BLaER1 (cell line): Measurements from ENCODE around the gene CATSPERD.
"Not testable (repeated sequence)": the region's sequence is repeated elsewhere in the genome, so short reads cannot be mapped to it uniquely, and the experiment has no call there.

Source experiments
- H3K27ac ChIP-seq: shearing (Covaris generic); formaldehyde crosslinking; 2 replicates; pipeline ENCODE4 v1.8.1; 2022
- H3K27me3 ChIP-seq: shearing (Covaris generic); formaldehyde crosslinking; 2 replicates; pipeline ENCODE4 v1.8.1; 2022
- H3K36me3 ChIP-seq: shearing (Covaris generic); formaldehyde crosslinking; 2 replicates; pipeline ENCODE4 v1.8.1; 2022
- H3K4me1 ChIP-seq: shearing (Covaris generic); formaldehyde crosslinking; 2 replicates; pipeline ENCODE4 v1.8.1; 2022
- H3K4me2 ChIP-seq: shearing (Covaris generic); formaldehyde crosslinking; 2 replicates; pipeline ENCODE4 v1.8.1; 2022
- H3K4me3 ChIP-seq: shearing (Covaris generic); formaldehyde crosslinking; 2 replicates; pipeline ENCODE4 v1.8.1; 2022
- H3K9ac ChIP-seq: shearing (Covaris generic); formaldehyde crosslinking; 2 replicates; pipeline ENCODE4 v1.8.1; 2022
- H3K9me3 ChIP-seq: shearing (Covaris generic); formaldehyde crosslinking; 2 replicates; pipeline ENCODE4 v1.8.1; 2022
- H4K20me1 ChIP-seq: shearing (Covaris generic); formaldehyde crosslinking; 2 replicates; pipeline ENCODE4 v1.8.1; 2022
- Cebpa-rat ChIP-seq: shearing (Covaris generic); IDR thresholded peaks from 2 replicates; pipeline ENCODE4 v1.8.1; 2022

The CATSPERD gene

GRCh38 chr19:5686326-5686646 is 34.2 kb upstream of the CATSPERD start:
- peak overlapping the region; percentile 76 for H3K4me3 ChIP-seq
- H3K9me3 ChIP-seq, result no peaks in the 10 kb centered on the region
- peak overlapping the region; percentile 77 for H3K9ac ChIP-seq

GRCh38 chr19:5686647-5687359 is 33.6 kb upstream of the CATSPERD start:
- H3K9me3 ChIP-seq, result no peaks in the 10 kb centered on the region
- peaks cover 22% of the 10 kb centered on the region for H3K4me1 ChIP-seq
- peak overlapping the region; percentile 77 for H3K9ac ChIP-seq
- TF ChIP-seq Cebpa-rat, result no peak
- H3K36me3 ChIP-seq, result peaks cover 5% of the 10 kb centered on the region
- peaks cover 17% of the 10 kb centered on the region for H4K20me1 ChIP-seq
- H3K27ac ChIP-seq, result peak overlapping the region; percentile 72
- no peaks in the 10 kb centered on the region for H3K27me3 ChIP-seq
- H3K4me3 ChIP-seq, result peak overlapping the region; percentile 76
- peak overlapping the region; percentile 93 for H3K4me2 ChIP-seq

More at GRCh38 chr19:5686326-5686646, 34.2 kb upstream of the CATSPERD start:
- Histone ChIP-seq H3K27me3 (no peaks in the 10 kb centered on the region), H3K4me2 (peak overlapping the region; percentile 93), H3K36me3 (0 out of 2 replicates have a peak, but pooled peaks cover under 1% of the 10 kb centered on the region), H3K4me1 (peaks cover 24% of the 10 kb centered on the region), H4K20me1 (peaks cover 11% of the 10 kb centered on the region), H3K27ac (peak overlapping the region; percentile 72)
- no peak for TF ChIP-seq Cebpa-rat

GRCh38 chr19:5687360-5688198 is 32.9 kb upstream of the CATSPERD start:
- H3K4me3 ChIP-seq, result peak overlapping the region; percentile 76; the same call in 1 of the 2 replicates
- H3K27ac ChIP-seq, result peak overlapping the region; percentile 41; the same call in 1 of the 2 replicates
- peaks cover 30% of the 10 kb centered on the region for H3K4me1 ChIP-seq
- peaks cover 13% of the 10 kb centered on the region for H3K36me3 ChIP-seq
- no peaks in the 10 kb centered on the region for H3K9me3 ChIP-seq
- H3K4me2 ChIP-seq, result peak overlapping the region; percentile 93
- H4K20me1 ChIP-seq, result peaks cover 24% of the 10 kb centered on the region
- no peaks in the 10 kb centered on the region for H3K27me3 ChIP-seq
- no peak overlapping the region for H3K9ac ChIP-seq
- no peak for TF ChIP-seq Cebpa-rat

- not testable (repeated sequence) for H3K27ac ChIP-seq, H3K27me3 ChIP-seq, H3K9me3 ChIP-seq, H3K4me3 ChIP-seq, H3K9ac ChIP-seq, H3K4me2 ChIP-seq
- Histone ChIP-seq H4K20me1 (peaks cover 32% of the 10 kb centered on the region), H3K36me3 (peaks cover 21% of the 10 kb centered on the region), H3K4me1 (peaks cover 33% of the 10 kb centered on the region)
Measured at GRCh38 chr19:5688262-5688881, 32.1 kb upstream of the CATSPERD start.

GRCh38 chr19:5690125-5690954 is 30.1 kb upstream of the CATSPERD start, which contains the start of gene RPL36:
TSS of gene RPL36 (plus strand) at chr19:5690295. CDS start at chr19:5690508, 213 bp downstream.
- peak within 1 kb of the TSS; percentile 98 for H3K27ac ChIP-seq
- H3K4me3 ChIP-seq, result peak within 1 kb of the TSS; percentile 97
- no peaks in the 10 kb centered on the region for H3K9me3 ChIP-seq
- H3K4me2 ChIP-seq, result peak within 1 kb of the TSS; percentile 89
- H3K27me3 ChIP-seq, result no peaks in the 10 kb centered on the region
- H3K36me3 ChIP-seq, result peaks cover 41% of the 10 kb centered on the region
- H4K20me1 ChIP-seq, result peaks cover 52% of the 10 kb centered on the region
- peak within 1 kb of the TSS; percentile 98 for H3K9ac ChIP-seq
- no peak for TF ChIP-seq Cebpa-rat
- peaks cover 33% of the 10 kb centered on the region for H3K4me1 ChIP-seq

GRCh38 chr19:5690955-5691821 is 29.2 kb upstream of the CATSPERD start:
- Histone ChIP-seq H3K4me1 (peaks cover 25% of the 10 kb centered on the region), H4K20me1 (peaks cover 60% of the 10 kb centered on the region), H3K36me3 (peaks cover 49% of the 10 kb centered on the region), H3K9ac (peak overlapping the region; percentile 98), H3K9me3 (no peaks in the 10 kb centered on the region), H3K27ac (peak overlapping the region; percentile 98), H3K27me3 (no peaks in the 10 kb centered on the region), H3K4me2 (peak overlapping the region; percentile 89), H3K4me3 (peak overlapping the region; percentile 97)
- TF ChIP-seq Cebpa-rat, result no peak

- H3K36me3 ChIP-seq, result peaks cover 58% of the 10 kb centered on the region
- TF ChIP-seq Cebpa-rat, result no peak
- H3K9ac ChIP-seq, result peak overlapping the region; percentile 98
- peak overlapping the region; percentile 97 for H3K4me3 ChIP-seq
- H4K20me1 ChIP-seq, result peaks cover 69% of the 10 kb centered on the region
- H3K27me3 ChIP-seq, result no peaks in the 10 kb centered on the region
- H3K27ac ChIP-seq, result no peak overlapping the region
- no peaks in the 10 kb centered on the region for H3K9me3 ChIP-seq
- peak overlapping the region; percentile 89 for H3K4me2 ChIP-seq
- peaks cover 23% of the 10 kb centered on the region for H3K4me1 ChIP-seq
Measured at GRCh38 chr19:5691822-5692722, 28.4 kb upstream of the CATSPERD start.
